Endothelial cell of umbilical vein (primary cell): ENCODE measurements around the gene CEP78. TPM values are rescaled to one million over a fixed set of nuclear protein-coding genes. Genes with fewer than 3 reads are reported as not detected.

ENCODE experiments used
- BruUV-seq: library from RNA; stranded (reverse); fragments of 400-500 nt; replicated peaks from 2 replicates; lab custom pipeline; 2021; lab: Mats Ljungman, UMichigan
- CTCF ChIA-PET: fragments of 300-600, 350-600 bp; sonication (Branson Sonifier 250); formaldehyde crosslinking; loops from one replicate; lab custom pipeline; 2021; ENCODE audit warnings: antibody characterized with exemption, inconsistent platforms; lab: Charles Lee
- POLR2A ChIA-PET: fragments of 300-600, 350-600 bp; sonication (Branson Sonifier 250); formaldehyde crosslinking; loops from one replicate; lab custom pipeline; 2021; ENCODE audit warnings: antibody characterized with exemption, inconsistent platforms; lab: Charles Lee
- DNase-seq: peaks from one replicate; pipeline ENCODE4 v3.0.0-alpha.2; 2011; ENCODE audit warnings: low read depth, low spot score
- FAIRE-seq: peaks from 2 replicates; lab custom pipeline; 2011; peaks lifted over from hg19 to GRCh38; lab: Jason Lieb, UNC
- H2AFZ ChIP-seq: 2 replicates; pipeline ENCODE4 v1.6.0; 2012; ENCODE audit warnings: low read depth, low read length, control low read depth, inconsistent platforms
- H3K27ac ChIP-seq: 2 replicates; pipeline ENCODE4 v1.5.1; 2011; ENCODE audit warnings: low read depth, mild to moderate bottlenecking, control low read depth, low read length, moderate library complexity; ENCODE audit not compliant: insufficient read depth
- H3K27me3 ChIP-seq, 2 experiments: 2 replicates each; pipeline versions ENCODE4 v1.6.0 to v1.6.1; 2011; ENCODE audit warnings: low read length in 2 of 2, mixed read lengths in 1 of 2; ENCODE audit not compliant: control insufficient read depth in 2 of 2, insufficient read depth in 2 of 2
- H3K36me3 ChIP-seq, 2 experiments: 2 replicates in 1 of 2; 3 replicates in 1 of 2; pipeline ENCODE4 v1.5.1; 2011; ENCODE audit warnings: low read length in 2 of 2, mild to moderate bottlenecking in 1 of 2, moderate library complexity in 1 of 2; ENCODE audit not compliant: control insufficient read depth in 2 of 2, insufficient read depth in 2 of 2; ENCODE audit errors: extremely low read depth in 1 of 2
- H3K4me1 ChIP-seq: 3 replicates; pipeline ENCODE4 v1.5.1; 2011; ENCODE audit warnings: mild to moderate bottlenecking, low read length; ENCODE audit not compliant: control insufficient read depth, insufficient read depth; ENCODE audit errors: extremely low read depth
- H3K4me2 ChIP-seq: 2 replicates; pipeline ENCODE4 v1.6.1; 2011; ENCODE audit warnings: low read length, control low read depth, mixed read lengths; ENCODE audit not compliant: insufficient read depth
- H3K4me3 ChIP-seq, 3 experiments: fragments of 200-600 bp in 1 of 3; sonication (generic), shearing (Covaris generic) in 1 of 3; replicated peaks in 1 of 3; 2 replicates each; pipeline ENCODE4 v1.5.1; 2011 to 2016; ENCODE audit warnings: control low read depth in 3 of 3, low read length in 3 of 3, mild to moderate bottlenecking in 2 of 3, inconsistent platforms in 1 of 3, low read depth in 1 of 3, moderate library complexity in 1 of 3; ENCODE audit not compliant: insufficient read depth in 1 of 3
- H3K79me2 ChIP-seq: 2 replicates; pipeline ENCODE4 v1.6.0; 2012; ENCODE audit warnings: low read length, inconsistent platforms; ENCODE audit not compliant: control insufficient read depth, insufficient read depth
- H3K9ac ChIP-seq: replicated peaks from 2 replicates; pipeline ENCODE3; 2011; ENCODE audit warnings: low read length, control low read depth; ENCODE audit not compliant: insufficient read depth; ENCODE audit errors: extremely low read depth
- H3K9me1 ChIP-seq: replicated peaks from 3 replicates; pipeline ENCODE4 v1.6.0; 2011; ENCODE audit warnings: mild to moderate bottlenecking, low read length; ENCODE audit not compliant: control insufficient read depth, insufficient read depth; ENCODE audit errors: extremely low read depth
- H3K9me3 ChIP-seq: replicated peaks from 2 replicates; pipeline ENCODE4 v1.5.1; 2012; ENCODE audit warnings: low read length, inconsistent platforms; ENCODE audit not compliant: control insufficient read depth, insufficient read depth
- H4K20me1 ChIP-seq: replicated peaks from 2 replicates; pipeline ENCODE3; 2011; ENCODE audit warnings: mild to moderate bottlenecking, low read length; ENCODE audit not compliant: control insufficient read depth, insufficient read depth; ENCODE audit errors: extremely low read depth
- CTCF ChIP-seq, 2 donors: IDR thresholded peaks; 1 replicate in 1 of 2; 2 replicates in 1 of 2; pipeline ENCODE4 v1.5.1; 2011; ENCODE audit warnings: low read length in 2 of 2, mild to moderate bottlenecking in 2 of 2, moderate library complexity in 2 of 2, control low read depth in 1 of 2, inconsistent platforms in 1 of 2, low read depth in 1 of 2; ENCODE audit not compliant: insufficient read depth in 1 of 2; ENCODE audit errors: extremely low read depth in 1 of 2
- EZH2 ChIP-seq: IDR thresholded peaks from 2 replicates; pipeline ENCODE4 v1.6.1; 2012; ENCODE audit warnings: borderline replicate concordance, low read depth, mild to moderate bottlenecking, moderate library complexity, low read length, inconsistent platforms; ENCODE audit not compliant: severe bottlenecking
- FOS ChIP-seq: IDR thresholded peaks from 2 replicates; pipeline ENCODE4 v1.6.1; 2011; ENCODE audit warnings: mild to moderate bottlenecking, low read length, moderate library complexity, borderline replicate concordance; ENCODE audit not compliant: insufficient read depth
- GATA2 ChIP-seq: IDR thresholded peaks from 2 replicates; pipeline ENCODE4 v1.7.0; 2011; ENCODE audit warnings: low read depth, mild to moderate bottlenecking, moderate library complexity, mixed read lengths, low read length; ENCODE audit not compliant: insufficient read length, insufficient read depth
- JUN ChIP-seq: IDR thresholded peaks from 2 replicates; pipeline ENCODE4 v1.6.1; 2011; ENCODE audit warnings: borderline replicate concordance, low read depth; ENCODE audit not compliant: insufficient read length, insufficient read depth
- MAX ChIP-seq: IDR thresholded peaks from 2 replicates; pipeline ENCODE4 v1.6.1; 2011; ENCODE audit not compliant: insufficient read depth, insufficient read length
- MYC ChIP-seq: IDR thresholded peaks from one replicate; pipeline ENCODE4 v1.6.1; 2011; ENCODE audit warnings: mild to moderate bottlenecking, low read depth, low read length
- POLR2A ChIP-seq: IDR thresholded peaks from 2 replicates; pipeline ENCODE4 v1.6.1; 2012; ENCODE audit warnings: low read depth, mild to moderate bottlenecking, control low read depth, low read length
- POLR2AphosphoS5 ChIP-seq: IDR thresholded peaks from 2 replicates; pipeline ENCODE4 v1.6.1; 2012; ENCODE audit warnings: low read depth, mild to moderate bottlenecking, control low read depth, low read length, moderate library complexity; ENCODE audit not compliant: insufficient read depth
- dilution Hi-C: fragments of 300-500 bp; cut with MboI; formaldehyde crosslinking; loops from one replicate; pipeline ENCODE4 v1.15.0; 2019; ENCODE audit warnings: low sequenced_read_pairs; ENCODE audit not compliant: extremely low pct_ligation_motif_present
- intact Hi-C: fragments of 100-400 bp; cut with micrococcal nuclease; formaldehyde crosslinking; loops from one replicate; pipeline ENCODE4 v1.10.0; 2022
- polyA plus RNA-seq, 4 experiments: library from polyadenylated mRNA; depleted of rRNA in 3 of 4; stranded (reverse) in 3 of 4; unstranded in 1 of 4; fragments of >200 nt; gene quantifications; 2 replicates each; pipeline versions ENCODE4 v1.2.1 to v1.2.3, GENCODE V29; 2011 to 2012; ENCODE audit warnings: missing spikeins in 1 of 4
- total RNA-seq: library from RNA; stranded (reverse); gene quantifications from 2 replicates; pipeline ENCODE4 v1.2.3, GENCODE V29; 2021

The CEP78 gene
- total and polyA plus RNA-seq, 2 donors (not counting 3 experiments of a cell fraction or from before 2014, with no cell fraction given) = 6.5 to 35.9 TPM

- Histone ChIP-seq H3K36me3 (peaks cover 0 to 3% of the 10 kb centered on the region in 2 experiments), H3K9me1 (no peaks in the 10 kb centered on the region), H3K4me1 (no peaks in the 10 kb centered on the region), H3K27ac (no peak overlapping the region), H3K27me3 (no peaks in the 10 kb centered on the region), H3K9me3 (no peaks in the 10 kb centered on the region), H3K9ac (no peak overlapping the region), H3K4me3 (no peak overlapping the region), H2AFZ (no peak overlapping the region), H4K20me1 (no peaks in the 10 kb centered on the region), H3K79me2 (no peaks in the 10 kb centered on the region), H3K4me2 (no peak overlapping the region)
- ChIA-PET POLR2A (interaction anchor here (0.6 kb wide), 1 partner anchor 11 kb away, joined by 5 read pairs; no protein-coding TSS in a partner anchor), CTCF (interaction anchor here (1.3 kb wide), 1 partner anchor 12 kb away, joined by 4 read pairs; the partner anchor contains the start of gene PSAT1)
- BruUV-seq = no TSS peak
- TF ChIP-seq EZH2 (no peak), MYC (no peak), JUN (no peak), CTCF (IDR thresholded peaks at IDR 0.05; ENCODE audit: extremely low read depth in 1 of 2, insufficient read depth in 1 of 2, low read depth in 1 of 2, low read length in 2 of 2) (no peak), GATA2 (no peak)
- intact Hi-C loops = no loop called here
- dilution Hi-C loops = no loop called here
- FAIRE-seq = no peak
- DNase-seq = no peak
These were observed 73.2 kb downstream of the CEP78 start for GRCh38 chr9:78309066-78309465.

GRCh38 chr9:78311075-78311474 lies 75.2 kb downstream of the CEP78 start:
- H3K36me3 ChIP-seq = peaks cover 0 to under 1% of the 10 kb centered on the region in 2 experiments
- POLR2A ChIA-PET = no interaction called here
- CTCF ChIA-PET = interaction anchor here (0.9 kb wide), 1 partner anchor 14 kb away, joined by 4 read pairs; the partner anchor contains the start of gene PSAT1
- H3K9me1 ChIP-seq = no peaks in the 10 kb centered on the region
- no peak overlapping the region for H3K27ac ChIP-seq
- BruUV-seq = no TSS peak
- H3K4me1 ChIP-seq = peaks cover 2% of the 10 kb centered on the region
- no peaks in the 10 kb centered on the region for H4K20me1 ChIP-seq
- H3K79me2 ChIP-seq = no peaks in the 10 kb centered on the region
- dilution Hi-C loops = no loop called here
- FAIRE-seq (no peak), DNase-seq (no peak)
- no peak overlapping the region for H3K9ac ChIP-seq
- intact Hi-C loops = no loop called here
- no peak overlapping the region for H2AFZ ChIP-seq
- H3K4me2 ChIP-seq = no peak overlapping the region
- H3K27me3 ChIP-seq = no peaks in the 10 kb centered on the region
- TF ChIP-seq MAX (no peak), POLR2A (no peak), POLR2AphosphoS5 (no peak), MYC (no peak), CTCF (IDR thresholded peaks at IDR 0.05; ENCODE audit: extremely low read depth in 1 of 2, insufficient read depth in 1 of 2, low read depth in 1 of 2, low read length in 2 of 2) (no peak), JUN (no peak), EZH2 (no peak), GATA2 (no peak), FOS (no peak)
- H3K9me3 ChIP-seq = no peaks in the 10 kb centered on the region
- H3K4me3 ChIP-seq = no peak overlapping the region
